HUES48 (cell line): ENCODE results near the gene VTI1A.

Experiments used
- H3K27ac ChIP-seq: one replicate; pipeline ENCODE4 v1.7.0; 2013; ENCODE audit warnings: low read depth, low read length, inconsistent platforms
- H3K27me3 ChIP-seq: 2 replicates; pipeline ENCODE4 v1.6.1; 2013; ENCODE audit warnings: mild to moderate bottlenecking, low read length; ENCODE audit not compliant: control insufficient read depth, insufficient read depth
- H3K36me3 ChIP-seq: 2 replicates; pipeline ENCODE4 v1.6.1; 2013; ENCODE audit warnings: low read length; ENCODE audit not compliant: control insufficient read depth, insufficient read depth
- H3K4me1 ChIP-seq: 2 replicates; pipeline ENCODE4 v1.6.1; 2013; ENCODE audit warnings: mild to moderate bottlenecking, low read length; ENCODE audit not compliant: control insufficient read depth, insufficient read depth
- H3K4me3 ChIP-seq: 2 replicates; pipeline ENCODE4 v1.5.1; 2013; ENCODE audit warnings: mild to moderate bottlenecking, low read depth, low read length
- H3K9ac ChIP-seq: 2 replicates; pipeline ENCODE4 v1.6.1; 2013; ENCODE audit warnings: mild to moderate bottlenecking, low read depth, low read length, moderate library complexity
- H3K9me3 ChIP-seq: 2 replicates; pipeline ENCODE4 v1.6.1; 2013; ENCODE audit warnings: low read length; ENCODE audit not compliant: control insufficient read depth, insufficient read depth

VTI1A gene

GRCh38 chr10:112758961-112759360 is 311.9 kb downstream of the VTI1A start:
- peaks cover 7% of the 10 kb centered on the region; the same call in 1 of the 2 replicates for H3K4me1 ChIP-seq
- H3K36me3 ChIP-seq, result no peaks in the 10 kb centered on the region
- no peak overlapping the region for H3K27ac ChIP-seq
- no peaks in the 10 kb centered on the region for H3K27me3 ChIP-seq
- H3K4me3 ChIP-seq, result no peak overlapping the region
- H3K9me3 ChIP-seq, result no peaks in the 10 kb centered on the region
- H3K9ac ChIP-seq, result no peak overlapping the region

GRCh38 chr10:112759496-112759895 is 312.5 kb downstream of the VTI1A start:
- Histone ChIP-seq H3K9me3 (no peaks in the 10 kb centered on the region), H3K27me3 (no peaks in the 10 kb centered on the region), H3K4me3 (no peak overlapping the region), H3K4me1 (peaks cover 7% of the 10 kb centered on the region; the same call in 1 of the 2 replicates), H3K36me3 (no peaks in the 10 kb centered on the region), H3K27ac (no peak overlapping the region), H3K9ac (no peak overlapping the region)

GRCh38 chr10:112761256-112761655 is 314.2 kb downstream of the VTI1A start:
- peaks cover 10% of the 10 kb centered on the region for H3K4me1 ChIP-seq
- no peak overlapping the region for H3K9ac ChIP-seq
- no peaks in the 10 kb centered on the region for H3K9me3 ChIP-seq
- H3K4me3 ChIP-seq, result no peak overlapping the region
- no peaks in the 10 kb centered on the region for H3K36me3 ChIP-seq
- H3K27me3 ChIP-seq, result no peaks in the 10 kb centered on the region
- no peak overlapping the region for H3K27ac ChIP-seq

- no peaks in the 10 kb centered on the region for H3K27me3 ChIP-seq
- H3K4me3 ChIP-seq, result no peak overlapping the region
- H3K4me1 ChIP-seq, result peaks cover 33% of the 10 kb centered on the region
- H3K27ac ChIP-seq, result no peak overlapping the region
- no peaks in the 10 kb centered on the region for H3K36me3 ChIP-seq
- no peaks in the 10 kb centered on the region for H3K9me3 ChIP-seq
- H3K9ac ChIP-seq, result no peak overlapping the region
These were observed 317.0 kb downstream of the VTI1A start for GRCh38 chr10:112763916-112764520.

- Histone ChIP-seq H3K9me3 (no peaks in the 10 kb centered on the region), H3K36me3 (no peaks in the 10 kb centered on the region), H3K4me3 (no peak overlapping the region), H3K27me3 (no peaks in the 10 kb centered on the region), H3K9ac (no peak overlapping the region), H3K27ac (no peak overlapping the region), H3K4me1 (peaks cover 33% of the 10 kb centered on the region)
These were observed 318.8 kb downstream of the VTI1A start for GRCh38 chr10:112765717-112766235.

- H3K9ac ChIP-seq, result no peak overlapping the region
- H3K27me3 ChIP-seq, result no peaks in the 10 kb centered on the region
- peaks cover 33% of the 10 kb centered on the region for H3K4me1 ChIP-seq
- no peak overlapping the region for H3K4me3 ChIP-seq
- no peaks in the 10 kb centered on the region for H3K36me3 ChIP-seq
- peak overlapping the region; percentile 11 for H3K27ac ChIP-seq
- H3K9me3 ChIP-seq, result no peaks in the 10 kb centered on the region
These were observed 319.6 kb downstream of the VTI1A start for GRCh38 chr10:112766636-112767035.

- Histone ChIP-seq H3K4me1 (peaks cover 33% of the 10 kb centered on the region), H3K9ac (no peak overlapping the region), H3K4me3 (no peak overlapping the region), H3K36me3 (no peaks in the 10 kb centered on the region), H3K27ac (peak overlapping the region; percentile 11), H3K27me3 (no peaks in the 10 kb centered on the region), H3K9me3 (no peaks in the 10 kb centered on the region)
These were observed 320.1 kb downstream of the VTI1A start for GRCh38 chr10:112767156-112767555.

GRCh38 chr10:112768121-112768520 is 321.1 kb downstream of the VTI1A start:
- Histone ChIP-seq H3K4me1 (peaks cover 33% of the 10 kb centered on the region), H3K27me3 (no peaks in the 10 kb centered on the region), H3K36me3 (no peaks in the 10 kb centered on the region), H3K4me3 (no peak overlapping the region), H3K27ac (peak overlapping the region; percentile 13), H3K9me3 (no peaks in the 10 kb centered on the region), H3K9ac (no peak overlapping the region)

- Histone ChIP-seq H3K4me1 (peaks cover 33% of the 10 kb centered on the region), H3K9me3 (no peaks in the 10 kb centered on the region), H3K9ac (no peak overlapping the region), H3K36me3 (no peaks in the 10 kb centered on the region), H3K4me3 (no peak overlapping the region), H3K27ac (no peak overlapping the region), H3K27me3 (no peaks in the 10 kb centered on the region)
These were observed 322.1 kb downstream of the VTI1A start for GRCh38 chr10:112769081-112769480.

- H3K4me3 ChIP-seq, result no peak overlapping the region
- peaks cover 33% of the 10 kb centered on the region for H3K4me1 ChIP-seq
- H3K36me3 ChIP-seq, result no peaks in the 10 kb centered on the region
- no peak overlapping the region for H3K9ac ChIP-seq
- no peak overlapping the region for H3K27ac ChIP-seq
- H3K27me3 ChIP-seq, result no peaks in the 10 kb centered on the region
- H3K9me3 ChIP-seq, result no peaks in the 10 kb centered on the region
These were observed 322.8 kb downstream of the VTI1A start for GRCh38 chr10:112769611-112770370.

- H3K36me3 ChIP-seq, result no peaks in the 10 kb centered on the region
- H3K4me3 ChIP-seq, result no peak overlapping the region
- no peak overlapping the region for H3K27ac ChIP-seq
- H3K9ac ChIP-seq, result no peak overlapping the region
- no peaks in the 10 kb centered on the region for H3K9me3 ChIP-seq
- H3K27me3 ChIP-seq, result no peaks in the 10 kb centered on the region
- H3K4me1 ChIP-seq, result peaks cover 23% of the 10 kb centered on the region
These were observed 324.7 kb downstream of the VTI1A start for GRCh38 chr10:112771733-112772132.
